HG02885 (cell line): ENCODE data around the gene PRR22.
"Not testable (repeated sequence)": the region's sequence is repeated elsewhere in the genome, so short reads cannot be mapped to it uniquely, and the experiment has no call there.

ENCODE experiments used
- ATAC-seq: cut with Tn5 transposase; IDR thresholded peaks from one replicate; pipeline ENCODE4 v1.9.1; 2021; ENCODE audit warnings: mild to moderate bottlenecking; ENCODE audit not compliant: unreplicated experiment, poor library complexity

Gene PRR22

GRCh38 chr19:5765220-5765619 lies 19.3 kb downstream of the PRR22 start:
- ATAC-seq, result no peak

GRCh38 chr19:5762608-5763217 lies 21.8 kb downstream of the PRR22 start:
- no peak for ATAC-seq

- no peak for ATAC-seq
Measured at GRCh38 chr19:5753743-5754142, 30.8 kb downstream of the PRR22 start.

- no peak for ATAC-seq
Measured at GRCh38 chr19:5751709-5752108, 32.8 kb downstream of the PRR22 start.

- ATAC-seq, result no peak
Measured at GRCh38 chr19:5749505-5749904, 35.0 kb downstream of the PRR22 start.

GRCh38 chr19:5748920-5749319 lies 35.6 kb downstream of the PRR22 start:
- ATAC-seq, result not testable (repeated sequence)

GRCh38 chr19:5744999-5745398 lies 39.5 kb downstream of the PRR22 start:
- ATAC-seq, result not testable (repeated sequence)

GRCh38 chr19:5743630-5744029 lies 40.9 kb downstream of the PRR22 start:
- ATAC-seq, result no peak

- no peak for ATAC-seq
Measured at GRCh38 chr19:5742051-5742450, 42.5 kb downstream of the PRR22 start.

- ATAC-seq, result no peak
Measured at GRCh38 chr19:5738423-5738822, 46.1 kb downstream of the PRR22 start.

- not testable (repeated sequence) for ATAC-seq
Measured at GRCh38 chr19:5733172-5733571, 51.4 kb downstream of the PRR22 start.
